H1 (cell line): ENCODE data around the gene TRABD. TPM values are rescaled to one million over a fixed set of nuclear protein-coding genes. Genes with fewer than 3 reads are reported as not detected.

Experiments used
- CBX5 ChIP-seq: fragments of 300-800, 300-1000 bp; sonication (generic); IDR thresholded peaks from 2 replicates; pipeline ENCODE4 v1.7.1; 2016; ENCODE audit warnings: antibody characterized with exemption, low read length, low read depth
- CTCF ChIP-seq, 3 experiments: IDR thresholded peaks; 1 replicate in 2 of 3; 2 replicates in 1 of 3; pipeline versions ENCODE4 v1.5.1 to v1.6.1; 2011; ENCODE audit warnings: low read length in 3 of 3, mild to moderate bottlenecking in 3 of 3, inconsistent platforms in 2 of 3, low read depth in 1 of 3, moderate library complexity in 1 of 3; ENCODE audit not compliant: insufficient read depth in 1 of 3; ENCODE audit errors: control extremely low read depth in 1 of 3
- HDAC6 ChIP-seq: IDR thresholded peaks from one replicate; pipeline ENCODE4 v1.7.1; 2012; ENCODE audit warnings: low read depth, mild to moderate bottlenecking, inconsistent platforms, low read length, moderate library complexity
- SRF ChIP-seq: IDR thresholded peaks from 2 replicates; pipeline ENCODE4 v1.6.1; 2011; ENCODE audit warnings: mild to moderate bottlenecking, low read depth, low read length, moderate library complexity
- YY1 ChIP-seq: IDR thresholded peaks from 2 replicates; pipeline ENCODE4 v1.6.1; 2011; ENCODE audit warnings: low read depth, mild to moderate bottlenecking, low read length
- polyA plus RNA-seq, 7 experiments: library from polyadenylated mRNA; depleted of rRNA in 3 of 7; stranded (reverse) in 5 of 7; unstranded in 2 of 7; fragments of >200 nt in 5 of 7; fragments of 200-250 nt in 2 of 7; gene quantifications; 1 replicate in 5 of 7; 2 replicates in 1 of 7; 4 replicates in 1 of 7; pipeline versions ENCODE4 v1.2.1 to v1.2.3, GENCODE V29; 2011 to 2013; ENCODE audit warnings: missing spikeins in 2 of 7, mixed read lengths in 2 of 7
- total RNA-seq: library from RNA; stranded (reverse); fragmentation: NEBNext Ultra II Directional; extraction: Animal tissue kit (Norgen Biotek cat#: 25700); gene quantifications from 2 replicates; pipeline ENCODE4 v1.2.1, GENCODE V29; 2021

The TRABD gene
- total and polyA plus RNA-seq, 2 of the 8 experiments (the other 6 are each of a cell fraction or from before 2014, with no cell fraction given): 44.2 to 57.5 TPM

- TF ChIP-seq CTCF (IDR thresholded peaks at IDR 0.05; ENCODE audit: control extremely low read depth in 1 of 3, insufficient read depth in 1 of 3, low read depth in 1 of 3, low read length in 3 of 3) (peak; percentile 25 to 42 (median 30); a peak in 3 of 4 replicates), HDAC6 (no peak), CBX5 (no peak), SRF (no peak), YY1 (peak; percentile 64; the same call in 1 of the 2 replicates)
Measured at GRCh38 chr22:50151571-50152537, 33.9 kb upstream of the TRABD start (continued).
